Stimulated activated CD4-positive, alpha-beta T cell treated with anti-CD3 and anti-CD28 coated beads, Interleukin-4, amount 100 ng/mL, for 48 hours (primary cell): Measurements from ENCODE around the gene CPTP.

Experiments used
- DNase-seq, 2 donors: peaks; one replicate each; pipeline ENCODE4 v3.0.0-alpha.2; 2020; ENCODE audit warnings: low read depth in 2 of 2

CPTP gene

DNA sequence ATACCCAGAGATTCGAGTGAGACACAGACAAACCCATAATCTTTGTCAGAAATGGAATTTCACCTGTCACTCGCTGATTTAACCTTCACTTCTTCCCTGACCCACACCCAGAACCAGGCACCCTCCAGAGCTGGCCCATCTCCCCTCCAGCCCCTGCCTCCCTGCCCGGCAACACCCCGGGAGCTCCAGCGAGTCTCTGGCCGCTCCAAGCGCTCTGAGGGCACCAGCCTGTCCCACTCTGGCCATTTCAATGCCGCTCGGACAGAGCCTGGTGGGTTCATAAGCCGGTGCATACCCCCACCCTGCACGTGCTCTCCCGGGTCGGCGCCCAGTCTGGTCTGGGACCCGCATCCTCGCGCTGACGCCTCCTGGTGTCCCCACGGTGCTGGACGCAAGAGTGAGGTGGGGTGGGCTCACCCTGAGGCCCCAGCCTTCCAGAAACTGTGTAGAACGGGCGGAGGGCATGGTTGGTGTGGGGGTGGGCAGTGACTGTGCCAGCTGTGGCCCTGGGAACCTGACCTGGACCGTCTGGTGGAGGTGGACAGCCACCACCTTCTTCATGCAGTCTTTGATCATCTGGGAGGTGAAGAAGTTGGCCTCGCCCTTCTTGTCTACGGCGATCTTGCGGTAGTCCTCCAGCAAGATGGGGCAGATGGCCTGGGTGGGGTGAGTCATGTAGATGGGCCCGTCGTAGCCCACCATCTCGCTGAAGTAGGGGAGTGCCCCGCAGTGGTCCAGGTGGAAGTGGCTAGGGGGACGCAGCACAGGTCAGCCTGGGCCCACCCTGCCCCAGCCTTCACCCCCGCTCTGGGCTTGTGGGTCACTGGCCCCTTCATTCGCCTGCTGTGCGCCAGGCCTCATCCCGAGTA is 5.6 kb upstream of the CPTP start:
- no peak for DNase-seq

- no peak for DNase-seq
Observed at GRCh38 chr1:1319646-1319941, 5.0 kb upstream of the CPTP start.

DNA sequence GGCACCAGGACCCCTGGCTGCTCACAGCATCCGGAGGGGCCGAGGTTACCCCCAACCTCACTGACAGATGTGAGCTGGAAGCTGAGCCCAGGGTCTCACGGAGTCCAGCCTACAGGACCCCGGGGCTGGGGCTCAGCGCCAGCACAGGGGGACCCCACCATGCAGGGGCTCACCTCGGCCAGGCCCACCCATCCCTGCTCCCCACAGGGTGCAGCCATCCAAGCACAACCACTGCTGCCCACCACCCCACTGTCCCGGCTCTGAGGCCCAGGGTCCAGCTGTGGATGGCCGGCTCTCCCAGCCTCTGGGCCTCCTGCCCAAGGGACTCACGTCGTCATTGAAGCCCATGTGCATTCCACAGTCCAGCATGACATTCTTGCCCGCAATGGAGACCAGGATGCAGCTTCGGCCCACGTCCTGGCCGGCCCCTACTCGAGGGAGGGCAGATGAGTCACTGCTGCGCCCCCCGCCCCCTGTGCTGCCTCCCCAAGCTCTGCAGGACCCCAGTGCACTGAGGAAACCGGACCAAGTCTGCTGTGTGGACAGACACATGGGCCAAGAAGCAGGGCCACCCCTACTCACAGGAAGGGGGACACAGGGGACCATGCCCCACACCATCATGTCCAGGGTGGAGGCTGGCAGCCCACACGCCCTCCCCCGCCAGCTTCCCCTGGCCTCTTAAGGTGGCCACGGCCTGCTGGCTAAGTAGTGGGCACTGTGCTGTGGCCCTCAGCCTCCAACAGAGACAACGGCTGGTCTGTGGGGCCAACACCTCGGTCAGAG is 3.7 kb upstream of the CPTP start:
- no peak for DNase-seq

DNA sequence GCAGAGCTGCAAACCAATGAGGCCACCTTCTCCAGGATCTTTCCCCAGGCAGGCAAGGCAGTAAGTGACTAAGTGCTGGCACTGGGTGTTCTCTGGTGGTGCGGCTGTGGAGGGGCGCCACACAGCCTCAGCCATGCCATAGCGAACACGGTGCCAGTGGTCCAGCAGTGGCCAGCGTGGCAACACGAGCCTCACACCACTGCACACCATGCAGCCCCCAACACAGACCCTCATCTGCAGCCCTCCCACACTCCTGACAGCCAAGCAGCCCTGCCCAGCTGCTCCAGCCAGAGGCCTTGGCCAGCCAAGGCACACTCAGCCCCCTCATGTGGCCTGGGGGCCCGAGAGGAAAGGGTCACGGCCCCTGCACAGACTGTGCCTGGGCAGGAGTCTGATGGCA is 3.1 kb upstream of the CPTP start:
- no peak for DNase-seq

GRCh38 chr1:1322418-1322817 is 2.2 kb upstream of the CPTP start:
- no peak for DNase-seq

- DNase-seq: no peak
Observed at GRCh38 chr1:1322952-1323351, 1.6 kb upstream of the CPTP start.

DNA sequence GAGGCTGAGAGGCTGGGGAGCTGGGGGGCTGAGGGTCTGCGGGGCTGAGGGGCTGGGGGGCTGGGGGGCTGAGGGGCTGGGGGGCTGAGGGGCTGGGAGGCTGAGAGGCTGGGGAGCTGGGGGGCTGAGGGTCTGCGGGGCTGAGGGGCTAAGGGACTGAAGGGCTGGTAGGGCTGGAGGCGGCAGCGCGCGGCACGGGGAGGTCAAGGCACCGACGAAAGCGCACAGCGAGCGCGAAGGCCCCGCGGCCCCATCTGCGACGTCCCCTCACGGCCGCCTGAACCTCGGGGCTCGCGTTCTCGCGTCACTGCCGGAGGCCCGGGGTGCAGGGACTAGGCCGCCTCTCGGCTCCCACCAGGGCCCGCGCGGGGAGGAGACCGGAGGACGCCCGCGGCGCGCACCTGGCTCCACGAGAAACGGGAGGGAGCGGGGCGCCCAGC is 498 bp upstream of the CPTP start:
- no peak for DNase-seq

GRCh38 chr1:1325288-1326074 is 879 bp downstream of the CPTP start:
- DNase-seq: no peak

- DNase-seq: no peak
Observed at GRCh38 chr1:1326075-1326605, 1.5 kb downstream of the CPTP start.

GRCh38 chr1:1327291-1327690 is 2.7 kb downstream of the CPTP start:
- DNase-seq: no peak

- no peak for DNase-seq
Observed at GRCh38 chr1:1328254-1328653, 3.7 kb downstream of the CPTP start.

- DNase-seq: no peak
Observed at GRCh38 chr1:1329304-1330210, 5.0 kb downstream of the CPTP start.

DNA sequence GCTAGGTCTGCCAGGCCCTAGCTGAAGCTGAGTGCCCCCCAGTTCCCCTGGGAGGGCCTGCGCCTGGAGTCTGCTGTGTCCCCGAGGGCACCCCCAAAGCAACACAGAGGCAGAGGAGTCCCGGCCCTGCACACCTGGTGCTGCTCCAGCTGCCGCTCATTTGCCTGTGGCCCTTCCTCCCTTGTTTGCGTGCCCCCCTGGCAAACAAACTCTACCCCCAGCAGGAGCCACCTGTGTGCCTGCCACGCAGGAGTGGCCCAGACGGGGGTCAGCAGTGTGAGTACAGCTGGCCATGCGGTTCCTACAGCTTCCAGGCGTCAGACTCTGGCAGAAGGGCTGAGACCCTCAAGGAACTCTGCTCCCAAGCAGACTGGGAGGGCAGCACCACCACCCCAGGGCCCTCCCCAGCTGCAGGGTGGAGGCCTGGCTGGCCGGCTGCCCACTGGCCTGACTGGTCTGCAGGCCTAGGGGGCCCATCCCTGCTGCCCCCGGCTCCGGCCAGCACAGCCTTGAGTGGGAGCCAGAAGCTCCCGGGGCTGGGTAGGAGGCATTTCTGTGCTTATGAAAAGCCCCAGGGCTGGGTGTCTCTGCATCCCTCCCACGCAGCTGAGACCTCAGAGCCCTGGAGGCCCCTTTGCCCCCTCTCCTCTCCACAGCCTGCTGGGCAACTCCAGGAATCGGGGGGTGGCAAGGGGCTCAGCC is 5.9 kb downstream of the CPTP start:
- no peak for DNase-seq

DNA sequence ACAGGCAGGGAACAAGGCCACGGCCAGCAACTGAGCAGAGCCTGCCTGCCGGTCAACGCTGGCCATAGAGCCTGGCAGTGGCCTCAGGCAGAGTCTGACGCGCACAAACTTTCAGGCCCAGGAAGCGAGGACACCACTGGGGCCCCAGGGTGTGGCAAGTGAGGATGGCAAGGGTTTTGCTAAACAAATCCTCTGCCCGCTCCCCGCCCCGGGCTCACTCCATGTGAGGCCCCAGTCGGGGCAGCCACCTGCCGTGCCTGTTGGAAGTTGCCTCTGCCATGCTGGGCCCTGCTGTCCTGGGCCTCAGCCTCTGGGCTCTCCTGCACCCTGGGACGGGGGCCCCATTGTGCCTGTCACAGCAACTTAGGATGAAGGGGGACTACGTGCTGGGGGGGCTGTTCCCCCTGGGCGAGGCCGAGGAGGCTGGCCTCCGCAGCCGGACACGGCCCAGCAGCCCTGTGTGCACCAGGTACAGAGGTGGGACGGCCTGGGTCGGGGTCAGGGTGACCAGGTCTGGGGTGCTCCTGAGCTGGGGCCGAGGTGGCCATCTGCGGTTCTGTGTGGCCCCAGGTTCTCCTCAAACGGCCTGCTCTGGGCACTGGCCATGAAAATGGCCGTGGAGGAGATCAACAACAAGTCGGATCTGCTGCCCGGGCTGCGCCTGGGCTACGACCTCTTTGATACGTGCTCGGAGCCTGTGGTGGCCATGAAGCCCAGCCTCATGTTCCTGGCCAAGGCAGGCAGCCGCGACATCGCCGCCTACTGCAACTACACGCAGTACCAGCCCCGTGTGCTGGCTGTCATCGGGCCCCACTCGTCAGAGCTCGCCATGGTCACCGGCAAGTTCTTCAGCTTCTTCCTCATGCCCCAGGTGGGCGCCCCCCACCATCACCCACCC is 6.7 kb downstream of the CPTP start, which contains the start of gene TAS1R3:
TAS1R3 (plus strand) TSS at position 213 of the 898 bp plus-strand sequence; CDS start at position 279, 66 bp downstream.
- DNase-seq: no peak

- DNase-seq: no peak
Observed at GRCh38 chr1:1332031-1332755, 7.6 kb downstream of the CPTP start.

GRCh38 chr1:1332774-1333480 is 8.3 kb downstream of the CPTP start:
- no peak for DNase-seq

GRCh38 chr1:1333551-1334241 is 9.1 kb downstream of the CPTP start:
- no peak for DNase-seq
